Gastrocnemius medialis (tissue), 4 donors: Measurements from ENCODE around the gene SVOP.
"Not testable (repeated sequence)": the region's sequence is repeated elsewhere in the genome, so short reads cannot be mapped to it uniquely, and the experiment has no call there.

Experiments used
- CTCF ChIP-seq, 5 experiments: fragments of 450-650 bp in 3 of 5; fragments of 200-600 bp in 2 of 5; sonication (generic) in 2 of 5; IDR thresholded peaks in 4 of 5; conservative IDR thresholded peaks in 1 of 5; 1 replicate in 4 of 5; 2 replicates in 1 of 5; pipeline ENCODE4 v1.5.1; 2016 to 2019; ENCODE audit warnings: antibody characterized with exemption in 5 of 5, mild to moderate bottlenecking in 3 of 5, moderate library complexity in 3 of 5
- POLR2A ChIP-seq, 2 donors: fragments of 450-650 bp; IDR thresholded peaks; one replicate each; pipeline ENCODE4 v1.6.1; 2017; ENCODE audit warnings: antibody characterized with exemption in 2 of 2, mild to moderate bottlenecking in 2 of 2, moderate library complexity in 2 of 2

GRCh38 chr12:109054124-109054513 is 33.3 kb upstream of the SVOP start:
- TF ChIP-seq CTCF (IDR thresholded peaks at IDR 0.05 in 4 of 5, conservative IDR thresholded peaks at IDR 0.05 in 1 of 5); POLR2A (IDR thresholded peaks at IDR 0.05): not testable (repeated sequence)
